ENCODE data around the gene TRAPPC6A. TPM values are rescaled to one million over a fixed set of nuclear protein-coding genes. Genes with fewer than 3 reads are reported as not detected.

TRAPPC6A gene
- total RNA-seq, 1 experiment from 2014 or later: 59.7 TPM

GRCh38 chr19:45178262-45179071, 430 bp upstream of the TRAPPC6A start, which contains the start of gene BLOC1S3:
BLOC1S3 (plus strand) TSS chr19:45178784; CDS start chr19:45179297, 513 bp downstream.
- ATAC-seq (peak; percentile 92), DNase-seq (ENCODE audit: low spot score) (peak; percentile 100)
- H3K4me3 Mint-ChIP-seq: peak within 1 kb of the TSS; percentile 90
- POLR2A ChIA-PET: interaction anchor here (0.6 to 2.5 kb wide), 6 partner anchors 9 to 591 kb away, joined by 3 to 14 read pairs (median 4); partner anchors contain the start of genes APOE, PPP1R37 and SIX5
- H3K36me3 Mint-ChIP-seq: no peaks in the 10 kb centered on the region
- H3K27ac Mint-ChIP-seq: peak within 1 kb of the TSS; percentile 94
- CTCF ChIA-PET: interaction anchor here (0.6 to 2.4 kb wide), 42 partner anchors 9 to 592 kb away, joined by 3 to 73 read pairs (median 4); partner anchors contain the start of genes CLASRP, GEMIN7, NKPD1 and PPP1R37
- H3K4me1 Mint-ChIP-seq: peaks cover 8% of the 10 kb centered on the region; the same call in 1 of the 2 replicates
- no peaks in the 10 kb centered on the region for H3K9me3 Mint-ChIP-seq
- H3K27me3 Mint-ChIP-seq (ENCODE audit: low read depth): peaks cover 8% of the 10 kb centered on the region; the same call in 1 of the 2 replicates
- TF ChIP-seq TCF7 (CRISPR knock-in tag; IDR thresholded peaks at IDR 0.05; ENCODE audit: low read depth) (no peak), NR2C2 (CRISPR knock-in tag; IDR thresholded peaks at IDR 0.05) (no peak), FOXP1 (CRISPR knock-in tag; IDR thresholded peaks at IDR 0.05; ENCODE audit: borderline replicate concordance) (no peak), TEAD4 (CRISPR knock-in tag; IDR thresholded peaks at IDR 0.05) (no peak), ZNF281 (CRISPR knock-in tag; IDR thresholded peaks at IDR 0.05) (no peak), FOXJ3 (CRISPR knock-in tag; IDR thresholded peaks at IDR 0.05; ENCODE audit: borderline replicate concordance) (no peak), ZNF416 (CRISPR knock-in tag; IDR thresholded peaks at IDR 0.05) (no peak), ZNF532 (CRISPR knock-in tag; IDR thresholded peaks at IDR 0.05; ENCODE audit: borderline replicate concordance) (no peak), USF2 (CRISPR knock-in tag; IDR thresholded peaks at IDR 0.05) (peak; percentile 94), ZNF396 (CRISPR knock-in tag; IDR thresholded peaks at IDR 0.05; ENCODE audit: borderline replicate concordance) (no peak), ARID4B (CRISPR knock-in tag; IDR thresholded peaks at IDR 0.05; ENCODE audit: borderline replicate concordance) (peak; percentile 54; the same call in 1 of the 2 replicates), SP1 (CRISPR knock-in tag; conservative IDR thresholded peaks at IDR 0.05) (peak; percentile 86), JAZF1 (CRISPR knock-in tag; IDR thresholded peaks at IDR 0.05) (no peak), CREM (CRISPR knock-in tag; IDR thresholded peaks at IDR 0.05) (peak; percentile 85), IRF1 (CRISPR knock-in tag; IDR thresholded peaks at IDR 0.05) (no peak), ZNF121 (CRISPR knock-in tag; IDR thresholded peaks at IDR 0.05) (no peak), MAX (CRISPR knock-in tag; IDR thresholded peaks at IDR 0.05) (peak; percentile 92), ETV6 (CRISPR knock-in tag; IDR thresholded peaks at IDR 0.05) (peak; percentile 40; the same call in 1 of the 2 replicates), JUN (CRISPR knock-in tag; IDR thresholded peaks at IDR 0.05) (no peak), ZMAT4 (CRISPR knock-in tag; IDR thresholded peaks at IDR 0.05) (no peak), MLX (CRISPR knock-in tag; IDR thresholded peaks at IDR 0.05) (no peak)
